ENCODE results near the gene CEP70. TPM values are rescaled to one million over a fixed set of nuclear protein-coding genes. Genes with fewer than 3 reads are reported as not detected.

The CEP70 gene
- total and polyA plus RNA-seq, 3 experiments from 2014 or later = 7.6 to 8.4 (median 8.0) TPM

DNA sequence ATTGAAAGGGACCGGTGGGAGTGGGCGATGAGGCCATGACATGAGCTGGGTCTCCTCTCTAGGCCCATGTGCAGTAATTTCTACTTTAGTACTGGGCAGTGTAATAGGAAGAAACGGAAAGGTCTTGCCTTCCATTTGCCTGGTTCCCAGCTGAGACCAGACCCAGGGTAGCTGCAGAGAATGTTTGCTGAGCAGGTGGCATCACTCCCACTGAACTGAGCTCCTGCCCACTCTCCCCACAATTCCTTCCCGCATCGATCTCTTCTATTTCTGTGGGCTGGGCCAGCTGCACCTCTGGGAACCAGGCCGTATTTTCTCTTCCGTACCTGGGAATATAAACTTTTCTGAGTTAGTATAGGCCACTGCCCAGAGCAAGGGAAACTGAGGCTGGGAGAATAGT is 143.9 kb downstream of the CEP70 start:
- H3K27ac Mint-ChIP-seq = no peak overlapping the region

DNA sequence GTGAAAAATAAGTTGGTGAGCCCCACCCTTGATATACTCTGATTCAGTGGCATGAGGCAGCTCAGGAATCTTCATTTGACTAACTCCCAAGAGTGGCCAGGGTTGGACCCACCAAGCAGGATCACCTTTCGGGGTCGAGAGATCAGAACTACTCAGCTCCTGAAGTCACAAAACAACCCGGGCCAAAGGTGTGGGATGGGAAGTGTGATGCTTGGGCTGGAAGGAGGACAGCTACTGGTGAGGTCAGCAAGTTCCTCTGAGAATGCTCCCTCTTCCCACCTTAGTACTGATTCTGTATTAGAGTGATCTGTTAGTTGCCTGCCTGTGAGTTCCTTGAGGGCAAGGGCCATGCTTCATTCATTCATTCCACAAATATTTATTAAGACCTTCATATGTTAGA is 144.6 kb downstream of the CEP70 start:
- Histone ChIP-seq H3K4me1 (ENCODE audit: insufficient read depth, low read length) (no peaks in the 10 kb centered on the region), H3K27me3 (ENCODE audit: insufficient read depth, low read length, poor library complexity, severe bottlenecking) (no peaks in the 10 kb centered on the region), H3K27ac (ENCODE audit: low read depth, low read length) (no peak overlapping the region), H3K36me3 (ENCODE audit: insufficient read depth, low read length) (no peaks in the 10 kb centered on the region), H3K9me3 (ENCODE audit: low read length) (no peaks in the 10 kb centered on the region), H3K4me3 (ENCODE audit: low read length) (no peak overlapping the region)
- H3K27ac Mint-ChIP-seq = no peak overlapping the region
- no peak for DNase-seq
- H3K9me3 Mint-ChIP-seq = no peaks in the 10 kb centered on the region
- H3K27me3 Mint-ChIP-seq = peaks cover 0 to under 1% of the 10 kb centered on the region in 2 donors
- H3K4me3 Mint-ChIP-seq = no peak overlapping the region
- H3K4me1 Mint-ChIP-seq = peaks cover 0 to under 1% (median 0%) of the 10 kb centered on the region in 3 donors
- POLR2A ChIA-PET = no interaction called here
- no peaks in the 10 kb centered on the region for H3K36me3 Mint-ChIP-seq
- CTCF ChIA-PET = no interaction called here

More for the DNA sequence above, 143.9 kb downstream of the CEP70 start:
- Histone ChIP-seq H3K4me3 (ENCODE audit: low read length) (no peak overlapping the region), H3K9me3 (ENCODE audit: low read length) (no peaks in the 10 kb centered on the region), H3K27me3 (ENCODE audit: insufficient read depth, low read length, poor library complexity, severe bottlenecking) (no peaks in the 10 kb centered on the region), H3K27ac (ENCODE audit: low read depth, low read length) (no peak overlapping the region), H3K4me1 (ENCODE audit: insufficient read depth, low read length) (no peaks in the 10 kb centered on the region), H3K36me3 (ENCODE audit: insufficient read depth, low read length) (no peaks in the 10 kb centered on the region)
- no peak overlapping the region for H3K4me3 Mint-ChIP-seq
- no peaks in the 10 kb centered on the region for H3K9me3 Mint-ChIP-seq
- H3K4me1 Mint-ChIP-seq = peaks cover 0 to 3% (median 0%) of the 10 kb centered on the region in 3 donors
- ChIA-PET POLR2A (no interaction called here), CTCF (no interaction called here)
- H3K27me3 Mint-ChIP-seq = peaks cover 0 to 6% of the 10 kb centered on the region in 2 donors
- DNase-seq = no peak
- no peaks in the 10 kb centered on the region for H3K36me3 Mint-ChIP-seq

DNA sequence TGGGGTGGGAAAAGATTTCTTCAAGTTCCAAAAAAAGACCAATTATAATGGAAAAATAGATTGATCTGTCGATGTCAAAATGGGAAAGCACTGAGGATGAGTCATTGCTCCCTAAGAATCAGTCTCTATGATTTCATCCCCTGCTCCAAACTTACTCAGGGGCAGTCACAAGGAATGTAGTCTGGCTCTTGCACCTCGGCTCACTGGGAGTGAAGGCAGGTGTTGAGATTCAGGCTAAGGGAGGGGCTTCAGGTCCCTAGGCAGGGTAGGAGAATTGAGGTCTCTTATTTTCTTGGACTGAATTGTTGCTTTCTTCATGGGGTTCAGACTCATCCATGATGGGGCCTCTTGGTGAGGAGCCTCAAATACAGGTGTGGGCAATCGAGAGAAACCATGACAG is 145.4 kb downstream of the CEP70 start:
- Mint-ChIP-seq H3K9me3 (no peaks in the 10 kb centered on the region), H3K27me3 (no peaks in the 10 kb centered on the region), H3K27ac (no peak overlapping the region), H3K36me3 (no peaks in the 10 kb centered on the region), H3K4me1 (no peaks in the 10 kb centered on the region), H3K4me3 (no peak overlapping the region)
- Histone ChIP-seq H3K27me3 (ENCODE audit: insufficient read depth, low read length, poor library complexity, severe bottlenecking) (no peaks in the 10 kb centered on the region), H3K4me1 (ENCODE audit: insufficient read depth, low read length) (no peaks in the 10 kb centered on the region), H3K36me3 (ENCODE audit: insufficient read depth, low read length) (no peaks in the 10 kb centered on the region), H3K9me3 (ENCODE audit: low read length) (no peaks in the 10 kb centered on the region), H3K4me3 (ENCODE audit: low read length) (no peak overlapping the region), H3K27ac (ENCODE audit: low read depth, low read length) (no peak overlapping the region)
- no peak for DNase-seq
- ChIA-PET POLR2A (no interaction called here), CTCF (no interaction called here)

DNA sequence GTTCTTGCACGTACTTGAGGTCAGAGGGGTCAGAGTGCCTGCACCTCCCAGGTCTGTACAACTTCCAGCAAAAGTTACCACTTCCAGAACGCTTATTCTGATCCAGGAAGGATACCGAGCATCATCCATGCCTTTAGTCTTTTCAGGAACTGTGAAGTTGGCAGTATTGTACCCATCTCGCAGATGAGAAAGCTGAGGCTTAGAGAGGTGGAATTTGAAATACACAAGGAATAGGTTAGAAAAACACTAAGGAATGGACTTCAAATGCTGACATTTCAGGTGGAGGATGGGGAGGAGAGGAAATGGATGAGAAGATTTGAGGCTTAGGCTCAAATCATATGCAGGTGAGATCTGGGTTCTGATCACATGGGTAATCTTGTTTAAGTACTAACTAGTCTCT is 148.4 kb downstream of the CEP70 start:
- Mint-ChIP-seq H3K4me1 (no peaks in the 10 kb centered on the region), H3K9me3 (no peaks in the 10 kb centered on the region), H3K27me3 (peaks cover 0 to under 1% of the 10 kb centered on the region in 2 donors), H3K36me3 (no peaks in the 10 kb centered on the region), H3K4me3 (no peak overlapping the region), H3K27ac (no peak overlapping the region)
- no peaks in the 10 kb centered on the region for H3K4me1 ChIP-seq (ENCODE audit: insufficient read depth, low read length)
- no peak for DNase-seq
- no peaks in the 10 kb centered on the region for H3K9me3 ChIP-seq (ENCODE audit: low read length)
- no peaks in the 10 kb centered on the region for H3K36me3 ChIP-seq (ENCODE audit: insufficient read depth, low read length)
- ChIA-PET POLR2A (no interaction called here), CTCF (no interaction called here)
- H3K27me3 ChIP-seq (ENCODE audit: insufficient read depth, low read length, poor library complexity, severe bottlenecking) = no peaks in the 10 kb centered on the region
- H3K27ac ChIP-seq (ENCODE audit: low read depth, low read length) = no peak overlapping the region
- no peak overlapping the region for H3K4me3 ChIP-seq (ENCODE audit: low read length)

DNA sequence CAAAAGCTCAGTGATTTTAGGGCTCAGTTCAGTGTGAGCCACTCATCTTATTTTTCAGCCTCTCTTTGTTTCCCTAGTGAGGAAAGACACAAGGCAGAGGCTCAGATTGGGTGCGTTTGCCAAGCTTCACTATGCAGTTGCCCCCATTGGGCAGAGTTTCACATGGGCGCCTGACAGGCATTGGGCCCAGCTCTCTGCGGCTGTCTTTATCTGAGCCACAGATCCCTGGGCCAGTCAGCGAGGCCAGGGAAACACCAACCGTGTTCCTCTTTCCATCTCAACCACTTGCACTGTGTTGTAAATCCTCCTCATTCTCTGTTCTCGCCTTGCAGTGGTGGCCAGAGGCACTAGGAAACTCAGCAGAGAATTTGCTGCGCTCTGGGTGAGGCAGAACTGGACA is 148.8 kb downstream of the CEP70 start:
- Mint-ChIP-seq H3K27me3 (peaks cover 0 to 4% of the 10 kb centered on the region in 2 donors), H3K36me3 (no peaks in the 10 kb centered on the region), H3K9me3 (no peaks in the 10 kb centered on the region), H3K4me3 (no peak overlapping the region), H3K4me1 (no peaks in the 10 kb centered on the region), H3K27ac (no peak overlapping the region)
- Histone ChIP-seq H3K27ac (ENCODE audit: low read depth, low read length) (no peak overlapping the region), H3K36me3 (ENCODE audit: insufficient read depth, low read length) (no peaks in the 10 kb centered on the region), H3K4me1 (ENCODE audit: insufficient read depth, low read length) (no peaks in the 10 kb centered on the region), H3K27me3 (ENCODE audit: insufficient read depth, low read length, poor library complexity, severe bottlenecking) (no peaks in the 10 kb centered on the region), H3K4me3 (ENCODE audit: low read length) (no peak overlapping the region), H3K9me3 (ENCODE audit: low read length) (no peaks in the 10 kb centered on the region)
- DNase-seq = no peak
- ChIA-PET POLR2A (no interaction called here), CTCF (no interaction called here)

Other genes starting within 250 kb of the CEP70 start
- gene MRAS, start 245.7 kb downstream of the CEP70 start, total RNA-seq = under 1 TPM; 0.28 to 0.38 TPM
- 0.38 TPM for gene MRAS, start 245.7 kb downstream of the CEP70 start, polyA plus RNA-seq
- gene ESYT3, start 159.6 kb downstream of the CEP70 start, total RNA-seq = under 1 TPM; 0.07 TPM
- gene ESYT3, start 159.6 kb downstream of the CEP70 start, polyA plus RNA-seq = not detected
- 1 to 10 TPM; 8.4 to 8.5 TPM for gene FAIM, start 14.5 kb upstream of the CEP70 start, total RNA-seq
- gene FAIM, start 14.5 kb upstream of the CEP70 start, polyA plus RNA-seq = 8.9 TPM
- gene PIK3CB, start 240.7 kb upstream of the CEP70 start, total RNA-seq = 10 to 100 TPM; 17.3 to 17.6 TPM
- gene PIK3CB, start 240.7 kb upstream of the CEP70 start, polyA plus RNA-seq = 17.1 TPM